ENCODE results near the gene UST.
"Not testable (repeated sequence)": the region's sequence is repeated elsewhere in the genome, so short reads cannot be mapped to it uniquely, and the experiment has no call there.

Gene UST

DNA sequence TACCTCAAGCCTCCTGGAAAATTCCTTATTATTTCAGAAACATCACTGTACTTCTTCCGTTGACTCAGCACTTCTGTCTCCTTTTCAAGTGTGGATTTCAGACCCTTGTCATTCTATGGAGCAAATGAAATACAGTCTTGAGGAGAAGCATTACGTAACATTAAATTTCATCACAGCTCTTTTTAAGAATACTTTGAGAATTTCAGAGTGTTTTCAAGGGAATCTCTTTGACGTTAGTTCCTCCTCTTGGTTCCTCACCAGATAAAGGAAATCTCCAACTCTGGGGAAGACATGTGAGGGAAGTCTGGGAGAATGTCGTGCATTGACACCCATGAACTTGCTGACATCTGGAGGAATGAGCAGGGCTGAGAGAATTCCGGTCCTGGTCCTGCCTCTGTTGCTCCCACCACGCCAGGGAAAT is 32.3 kb downstream of the UST start:
- no peak overlapping the region for H3K4me2 ChIP-seq (ENCODE audit: low read length)
- no peaks in the 10 kb centered on the region for H3K36me3 ChIP-seq (ENCODE audit: control insufficient read depth, insufficient read depth, low read length)
- no peaks in the 10 kb centered on the region for H3K4me1 ChIP-seq
- no peak for TF ChIP-seq CTCF (IDR thresholded peaks at IDR 0.05)
- no peak overlapping the region for H3K9ac ChIP-seq
- no peaks in the 10 kb centered on the region for H3K9me3 ChIP-seq (ENCODE audit: control insufficient read depth, low read length)
- no peak overlapping the region for H2AFZ ChIP-seq
- H3K4me3 ChIP-seq (ENCODE audit: low read depth, low read length), result no peak overlapping the region
- H3K79me2 ChIP-seq, result peaks cover 11% of the 10 kb centered on the region
- H3K27ac ChIP-seq, result no peak overlapping the region
- H3K27me3 ChIP-seq (ENCODE audit: control insufficient read depth, insufficient read depth, low read length), result no peaks in the 10 kb centered on the region

DNA sequence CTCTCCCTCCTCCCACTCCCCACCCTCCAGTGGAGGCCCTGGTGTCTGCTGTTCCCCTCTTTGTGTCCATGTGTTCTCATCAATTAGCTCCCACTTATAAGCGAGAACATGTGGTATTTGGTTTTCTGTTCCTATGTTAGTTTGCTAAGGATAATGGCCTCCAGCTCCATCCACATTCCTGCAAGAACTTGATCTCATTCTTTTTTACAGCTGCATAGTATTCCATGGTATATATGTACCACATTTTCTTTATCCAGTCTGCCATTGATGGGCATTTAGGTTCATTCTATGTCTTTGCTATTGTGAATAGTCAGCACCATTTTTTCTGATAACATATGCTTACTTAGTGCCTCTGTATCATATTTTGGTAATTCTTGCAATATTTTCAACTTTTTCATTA is 33.6 kb downstream of the UST start:
- H3K9me3 ChIP-seq (ENCODE audit: control insufficient read depth, low read length); H3K9ac ChIP-seq; H3K4me3 ChIP-seq (ENCODE audit: low read depth, low read length); H3K79me2 ChIP-seq; H2AFZ ChIP-seq; H3K4me2 ChIP-seq (ENCODE audit: low read length); H3K4me1 ChIP-seq; H3K27ac ChIP-seq; H3K36me3 ChIP-seq (ENCODE audit: control insufficient read depth, insufficient read depth, low read length); H3K27me3 ChIP-seq (ENCODE audit: control insufficient read depth, insufficient read depth, low read length): not testable (repeated sequence)

DNA sequence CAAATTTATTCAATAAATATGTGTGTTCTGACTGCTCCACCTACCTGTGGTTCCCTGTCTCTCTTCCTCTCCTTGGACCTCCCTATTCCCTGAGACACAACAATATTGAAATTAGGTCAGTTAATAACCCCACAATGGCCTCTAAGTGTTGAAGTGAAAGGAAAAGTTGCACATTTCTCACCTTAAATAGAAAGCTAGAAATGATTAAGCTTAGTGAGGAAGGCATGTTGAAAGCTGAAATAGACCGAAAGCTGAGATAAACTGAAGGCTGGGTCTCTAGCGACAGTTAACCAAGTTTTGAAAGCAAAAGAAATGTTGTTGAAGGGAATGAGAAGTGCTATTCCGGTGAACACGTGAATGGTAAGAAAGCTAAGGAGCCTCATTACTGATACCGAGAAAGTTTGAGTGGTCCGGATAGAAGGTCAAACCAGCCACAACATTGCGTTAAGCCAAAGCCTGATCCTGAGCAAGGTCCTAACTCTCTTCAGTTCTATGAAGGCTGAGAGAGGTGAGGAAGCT is 34.1 kb downstream of the UST start:
- no peak overlapping the region for H3K4me3 ChIP-seq (ENCODE audit: low read depth, low read length)
- no peak overlapping the region for H3K9ac ChIP-seq
- no peaks in the 10 kb centered on the region for H3K36me3 ChIP-seq (ENCODE audit: control insufficient read depth, insufficient read depth, low read length)
- H3K4me2 ChIP-seq (ENCODE audit: low read length), result no peak overlapping the region
- no peak overlapping the region for H3K27ac ChIP-seq
- peaks cover 9% of the 10 kb centered on the region for H3K79me2 ChIP-seq
- no peaks in the 10 kb centered on the region for H3K9me3 ChIP-seq (ENCODE audit: control insufficient read depth, low read length)
- TF ChIP-seq CTCF (IDR thresholded peaks at IDR 0.05), result no peak
- no peak overlapping the region for H2AFZ ChIP-seq
- H3K27me3 ChIP-seq (ENCODE audit: control insufficient read depth, insufficient read depth, low read length), result no peaks in the 10 kb centered on the region
- H3K4me1 ChIP-seq, result no peaks in the 10 kb centered on the region

DNA sequence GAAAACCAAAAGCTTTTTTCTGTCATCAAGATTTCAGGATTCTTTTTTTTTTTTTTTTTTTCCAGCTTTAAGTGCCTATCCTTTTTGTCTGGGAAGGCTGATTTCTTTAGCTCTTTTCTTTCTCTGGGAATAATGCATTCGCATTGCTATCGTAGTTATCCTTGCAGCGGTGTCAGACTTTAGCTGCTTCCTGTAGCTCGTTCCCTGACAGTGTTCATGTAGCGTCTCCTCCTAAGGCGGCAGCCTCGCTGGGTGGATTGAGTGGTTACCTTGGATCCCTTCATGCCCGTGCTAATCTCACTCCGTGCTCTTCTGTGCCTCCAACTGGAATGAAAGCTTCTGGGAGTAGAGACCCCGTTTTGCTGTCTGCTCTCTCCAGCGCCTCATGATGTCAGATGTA is 43.1 kb downstream of the UST start:
- no peak for TF ChIP-seq CTCF (IDR thresholded peaks at IDR 0.05)
- Histone ChIP-seq H3K27ac (no peak overlapping the region), H3K4me2 (ENCODE audit: low read length) (no peak overlapping the region), H3K36me3 (ENCODE audit: control insufficient read depth, insufficient read depth, low read length) (no peaks in the 10 kb centered on the region), H3K79me2 (peaks cover 16% of the 10 kb centered on the region), H3K9me3 (ENCODE audit: control insufficient read depth, low read length) (no peaks in the 10 kb centered on the region), H3K4me3 (ENCODE audit: low read depth, low read length) (no peak overlapping the region), H3K4me1 (peaks cover 4% of the 10 kb centered on the region), H3K27me3 (ENCODE audit: control insufficient read depth, insufficient read depth, low read length) (no peaks in the 10 kb centered on the region), H3K9ac (no peak overlapping the region), H2AFZ (no peak overlapping the region)

- Histone ChIP-seq H3K4me1 (peaks cover 4% of the 10 kb centered on the region), H3K9me3 (ENCODE audit: control insufficient read depth, low read length) (no peaks in the 10 kb centered on the region), H3K27ac (no peak overlapping the region), H3K4me2 (ENCODE audit: low read length) (no peak overlapping the region), H3K9ac (no peak overlapping the region), H3K27me3 (ENCODE audit: control insufficient read depth, insufficient read depth, low read length) (no peaks in the 10 kb centered on the region), H2AFZ (no peak overlapping the region), H3K4me3 (ENCODE audit: low read depth, low read length) (no peak overlapping the region), H3K79me2 (peaks cover 19% of the 10 kb centered on the region), H3K36me3 (ENCODE audit: control insufficient read depth, insufficient read depth, low read length) (no peaks in the 10 kb centered on the region)
- TF ChIP-seq CTCF (IDR thresholded peaks at IDR 0.05), result no peak
Measured at GRCh38 chr6:148790404-148790803, 43.6 kb downstream of the UST start.

All from parathyroid adenoma (tissue), 2 donors.